CD4-positive, alpha-beta T cell treated with Interleukin-1 beta for 1 hour (primary cell): ENCODE results near the gene C10orf105.

ENCODE experiments used
- DNase-seq, 2 donors: peaks; one replicate each; pipeline ENCODE4 v3.0.0-alpha.2; 2020 to 2022

The C10orf105 gene

GRCh38 chr10:71737001-71737833 lies 17.6 kb upstream of the C10orf105 start:
- no peak for DNase-seq

GRCh38 chr10:71736570-71736952 lies 17.0 kb upstream of the C10orf105 start:
- DNase-seq, result no peak

- DNase-seq, result peak; percentile 65 to 72
Measured at GRCh38 chr10:71735709-71736569, 16.4 kb upstream of the C10orf105 start.

GRCh38 chr10:71734797-71735196 lies 15.2 kb upstream of the C10orf105 start:
- DNase-seq, result no peak

GRCh38 chr10:71731791-71732190 lies 12.2 kb upstream of the C10orf105 start:
- DNase-seq, result no peak

GRCh38 chr10:71729161-71729636 lies 9.6 kb upstream of the C10orf105 start:
- DNase-seq, result no peak

- peak; percentile 73 to 75 for DNase-seq
Measured at GRCh38 chr10:71727738-71728737, 8.5 kb upstream of the C10orf105 start.

GRCh38 chr10:71727105-71727737 lies 7.6 kb upstream of the C10orf105 start:
- peak; percentile 42 to 71 for DNase-seq

GRCh38 chr10:71726580-71727104 lies 7.1 kb upstream of the C10orf105 start:
- DNase-seq, result peak; percentile 29 to 50

- DNase-seq, result peak; percentile 52 to 62
Measured at GRCh38 chr10:71725998-71726579, 6.5 kb upstream of the C10orf105 start.

GRCh38 chr10:71725249-71725648 lies 5.7 kb upstream of the C10orf105 start:
- no peak for DNase-seq

- no peak for DNase-seq
Measured at GRCh38 chr10:71724539-71724938, 5.0 kb upstream of the C10orf105 start.

GRCh38 chr10:71723311-71723710 lies 3.7 kb upstream of the C10orf105 start:
- no peak for DNase-seq

- no peak for DNase-seq
Measured at GRCh38 chr10:71722849-71723248, 3.3 kb upstream of the C10orf105 start.

GRCh38 chr10:71721313-71721712 lies 1.7 kb upstream of the C10orf105 start:
- DNase-seq, result no peak

GRCh38 chr10:71720288-71720687 lies 710 bp upstream of the C10orf105 start:
- no peak for DNase-seq

GRCh38 chr10:71719042-71719441 lies 536 bp downstream of the C10orf105 start:
- no peak for DNase-seq

- DNase-seq, result no peak
Measured at GRCh38 chr10:71718165-71718698, 1.3 kb downstream of the C10orf105 start.

- no peak for DNase-seq
Measured at GRCh38 chr10:71717551-71717951, 2.0 kb downstream of the C10orf105 start.

GRCh38 chr10:71717056-71717455 lies 2.5 kb downstream of the C10orf105 start:
- no peak for DNase-seq

GRCh38 chr10:71716426-71716825 lies 3.2 kb downstream of the C10orf105 start:
- DNase-seq, result no peak
